Stimulated activated CD8-positive, alpha-beta memory T cell treated with anti-CD3 and anti-CD28 coated beads, Interleukin-4, amount 100 ng/mL, for 4 hours (primary cell): Measurements from ENCODE around the gene FAM13C.
"Not testable (repeated sequence)": the region's sequence is repeated elsewhere in the genome, so short reads cannot be mapped to it uniquely, and the experiment has no call there.

ENCODE experiments used
- DNase-seq, 2 donors: peaks; one replicate each; pipeline ENCODE4 v3.0.0-alpha.2; 2020; ENCODE audit warnings: low read depth in 2 of 2, low spot score in 1 of 2

FAM13C gene

DNA sequence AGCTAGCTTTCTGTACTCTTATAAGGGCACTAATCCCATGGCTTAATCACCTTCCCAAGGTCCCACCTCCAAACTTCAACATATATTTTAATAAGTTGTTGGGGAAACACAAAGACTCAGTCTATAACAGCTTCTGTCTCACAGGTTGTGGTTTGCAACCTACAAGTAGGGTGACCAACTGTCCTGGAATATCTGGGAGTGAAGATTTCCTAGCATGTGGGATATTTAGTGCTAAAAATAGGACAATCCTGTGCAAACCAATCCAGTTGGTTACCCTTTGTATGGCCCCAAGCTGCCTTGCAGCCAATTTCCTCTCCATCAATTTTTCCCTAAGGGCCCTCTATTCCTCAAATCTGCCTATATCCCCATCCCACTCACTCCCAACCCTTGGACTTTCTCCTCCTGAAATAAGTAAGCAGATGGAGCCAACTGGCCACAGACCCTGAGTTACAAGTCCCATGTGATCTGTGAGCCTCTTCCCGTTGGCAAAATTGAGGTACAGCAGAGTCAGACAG, 82.3 kb downstream of the FAM13C start:
- DNase-seq: no peak

DNA sequence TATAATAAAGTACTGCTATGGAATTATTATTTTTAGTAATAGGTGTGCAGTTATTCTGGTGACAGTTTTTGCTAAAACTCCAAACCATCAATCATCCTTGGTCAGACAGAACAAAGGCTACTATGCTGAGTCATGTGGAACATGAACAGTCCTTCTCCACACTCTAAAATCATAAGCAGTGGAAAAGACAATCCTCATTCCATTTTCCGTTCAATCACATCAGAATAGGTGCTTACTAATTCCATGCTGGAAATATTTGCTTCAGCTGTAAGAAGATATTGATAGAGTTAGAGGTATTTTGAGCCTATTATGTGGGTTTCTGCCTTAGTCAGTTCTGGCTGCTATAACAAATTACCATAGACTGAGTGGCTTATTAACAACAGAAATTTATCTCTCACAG, 82.9 kb downstream of the FAM13C start:
- no peak for DNase-seq

DNA sequence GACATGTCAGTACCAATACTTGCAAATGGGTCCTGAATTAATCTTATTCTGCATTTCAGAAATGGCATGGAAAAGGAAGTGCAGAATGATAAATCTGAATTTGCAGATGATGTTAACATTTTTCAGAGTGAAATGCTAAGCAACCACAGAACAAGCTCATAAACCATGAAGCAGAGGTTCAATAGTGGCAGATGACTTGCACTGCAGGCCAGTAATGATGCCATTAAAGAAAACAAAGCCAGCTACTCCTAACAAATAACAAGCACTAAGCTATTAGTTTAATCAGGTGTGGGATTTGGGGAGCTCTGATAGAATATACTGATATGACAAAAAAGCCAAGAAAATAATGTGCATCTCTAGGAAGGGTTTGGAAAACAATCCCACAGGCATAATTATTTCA, 85.4 kb downstream of the FAM13C start:
- no peak for DNase-seq

GRCh38 chr10:59276133-59276532, 86.2 kb downstream of the FAM13C start:
- DNase-seq: no peak

- DNase-seq: no peak
Measured at GRCh38 chr10:59273445-59273844, 88.9 kb downstream of the FAM13C start.

GRCh38 chr10:59272061-59272460, 90.3 kb downstream of the FAM13C start:
- no peak for DNase-seq

- DNase-seq: no peak
Measured at GRCh38 chr10:59271160-59271559, 91.2 kb downstream of the FAM13C start.

- DNase-seq: no peak
Measured at GRCh38 chr10:59270492-59270891, 91.9 kb downstream of the FAM13C start.

GRCh38 chr10:59269651-59270050, 92.7 kb downstream of the FAM13C start:
- no peak for DNase-seq

DNA sequence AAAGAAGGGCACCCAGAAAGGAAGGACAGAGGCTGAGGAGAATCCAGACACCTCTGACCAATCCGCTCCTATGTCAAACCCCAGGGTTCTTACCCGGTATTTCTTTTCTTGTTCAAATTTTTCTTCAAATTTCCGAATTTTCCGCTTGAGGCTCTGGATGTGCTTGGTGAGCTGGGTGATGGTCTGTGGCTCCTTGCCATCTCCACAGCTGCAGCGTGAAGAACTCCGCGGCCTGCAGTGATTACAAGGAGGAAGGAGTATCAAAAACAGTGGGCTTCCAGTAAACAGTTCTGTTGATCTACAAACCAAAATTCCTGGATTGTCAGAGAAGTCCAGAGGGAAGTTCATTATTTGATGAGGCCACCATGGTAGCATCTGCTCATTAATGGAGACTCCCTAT, 93.9 kb downstream of the FAM13C start:
- DNase-seq: no peak

DNA sequence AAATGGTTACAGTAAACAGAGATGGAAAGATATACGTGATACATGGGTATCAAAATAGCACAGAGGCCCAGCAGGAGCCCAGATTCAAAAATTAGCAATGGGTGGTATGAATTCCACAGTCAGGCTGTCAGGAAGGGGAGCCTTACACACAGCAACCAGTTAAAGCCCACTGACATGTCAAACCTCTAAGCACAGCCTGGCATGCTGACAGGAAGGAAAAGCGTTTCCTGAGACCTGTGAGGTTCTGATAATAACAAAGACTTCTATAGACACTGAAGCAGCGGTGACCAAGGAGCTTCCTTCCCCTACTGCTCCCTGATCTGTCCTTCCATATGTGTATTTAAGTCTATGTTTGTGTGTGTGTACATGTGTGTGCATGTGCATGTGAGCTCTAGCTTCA, 96.0 kb downstream of the FAM13C start:
- no peak for DNase-seq

DNA sequence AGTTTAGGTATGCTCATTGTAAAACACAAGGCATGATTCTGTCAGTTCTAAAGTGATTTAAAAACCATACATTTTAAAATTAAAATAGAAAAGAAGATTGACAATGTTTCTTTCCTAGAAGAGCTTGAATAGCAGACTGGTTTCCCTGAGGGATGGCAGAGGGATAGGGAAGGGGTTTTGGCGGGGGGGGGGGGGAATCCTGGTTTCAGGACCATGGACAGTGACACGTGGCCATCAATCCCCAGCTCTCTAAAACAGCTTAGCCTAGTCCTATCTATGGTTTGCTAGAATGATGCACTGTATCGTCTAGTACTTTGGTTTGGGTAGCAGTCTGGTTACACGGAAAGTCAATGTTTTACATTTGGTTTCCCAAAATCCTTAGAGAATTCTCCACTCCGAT, 97.2 kb downstream of the FAM13C start:
- no peak for DNase-seq

- no peak for DNase-seq
Measured at GRCh38 chr10:59258890-59259289, 103.5 kb downstream of the FAM13C start.

DNA sequence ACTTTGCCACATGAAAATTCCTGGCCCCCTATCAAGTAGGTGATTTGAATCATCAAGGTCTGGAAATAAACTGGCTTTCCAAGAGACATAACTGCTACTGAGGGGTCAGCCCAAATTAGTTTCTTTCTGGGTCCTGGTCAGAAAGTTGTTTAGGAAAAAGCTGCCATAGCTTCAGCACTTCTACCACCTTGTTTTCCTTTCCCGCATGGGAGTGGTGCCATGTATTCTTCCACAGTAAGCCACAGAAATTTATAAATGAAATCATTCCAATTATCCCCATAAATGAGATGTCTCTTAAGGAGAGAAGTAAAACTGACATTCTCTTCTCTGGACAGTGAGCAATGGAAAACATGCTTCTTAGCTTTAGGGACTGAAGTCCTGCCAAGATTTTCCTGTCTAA, 105.1 kb downstream of the FAM13C start:
- DNase-seq: no peak

- DNase-seq: no peak
Measured at GRCh38 chr10:59255463-59255862, 106.9 kb downstream of the FAM13C start.

- no peak for DNase-seq
Measured at GRCh38 chr10:59252491-59252890, 109.9 kb downstream of the FAM13C start.

- DNase-seq: no peak
Measured at GRCh38 chr10:59245686-59246085, 116.7 kb downstream of the FAM13C start.

GRCh38 chr10:59244871-59245270, 117.5 kb downstream of the FAM13C start:
- DNase-seq: no peak

DNA sequence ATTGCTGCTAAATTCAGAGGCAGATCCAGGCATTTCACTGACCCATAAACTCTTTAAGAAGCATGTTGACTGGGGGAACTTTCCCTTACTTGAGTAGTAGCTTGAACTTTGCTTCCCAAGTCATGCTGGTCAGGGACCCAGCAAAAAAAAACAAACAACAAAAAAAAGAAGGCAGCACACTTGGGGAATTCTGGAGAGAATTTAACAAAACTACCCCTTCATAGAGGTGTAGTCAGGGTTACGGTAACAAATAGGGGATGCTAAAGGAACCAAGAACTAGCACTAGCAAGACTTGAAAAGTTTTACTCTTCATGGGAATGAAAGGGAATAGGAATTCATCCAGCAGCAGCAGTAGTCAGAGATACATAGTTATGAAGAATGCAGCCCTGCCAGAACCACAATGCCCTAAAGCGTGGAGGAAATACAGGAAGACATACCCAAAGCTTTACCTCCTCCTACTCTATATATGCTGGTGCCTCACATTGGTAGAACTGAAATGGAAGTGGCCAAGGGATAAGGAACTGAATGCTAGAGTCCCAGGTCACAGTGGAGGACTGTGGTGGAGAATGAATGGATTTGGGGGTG, 118.6 kb downstream of the FAM13C start:
- DNase-seq: no peak

- DNase-seq: no peak
Measured at GRCh38 chr10:59242991-59243390, 119.4 kb downstream of the FAM13C start.

GRCh38 chr10:59242057-59242456, 120.3 kb downstream of the FAM13C start:
- no peak for DNase-seq

GRCh38 chr10:59240582-59241183, 121.7 kb downstream of the FAM13C start:
- no peak for DNase-seq

- not testable (repeated sequence) for DNase-seq
Measured at GRCh38 chr10:59239108-59239507, 123.2 kb downstream of the FAM13C start.
